ENCODE data around the gene ESYT1.

GRCh38 chr12:56086608-56087007 is 41.5 kb upstream of the ESYT1 start:
- TF ChIP-seq CTCF (IDR thresholded peaks at IDR 0.05) (no peak), EP300 (IDR thresholded peaks at IDR 0.05) (no peak)
